ENCODE results near the gene CDC7.

DNA sequence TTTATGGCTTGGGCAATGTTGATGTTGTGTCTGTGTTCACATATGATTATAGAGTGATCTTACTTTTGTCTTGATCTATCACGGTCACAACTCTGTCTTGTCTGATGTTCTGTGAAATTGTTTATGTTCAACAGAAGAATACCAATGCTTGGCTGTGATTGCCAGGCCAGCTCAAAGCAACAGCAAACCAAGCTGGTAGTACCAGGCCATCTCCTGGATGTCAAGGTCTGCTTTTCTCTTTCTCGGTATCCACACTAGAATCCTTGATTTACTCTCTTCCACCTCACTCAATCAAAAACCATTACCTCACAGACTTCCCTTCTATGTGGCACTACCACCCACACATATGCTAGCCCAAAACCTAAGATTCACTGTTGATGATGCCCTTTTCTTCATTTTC is 1.3 kb upstream of the CDC7 start:
- TF ChIP-seq POLR2A (IDR thresholded peaks at IDR 0.05; ENCODE audit: insufficient read depth in 1 of 2, low read depth in 2 of 2, low read length in 2 of 2) (no peak), JUN (CRISPR knock-in tag; IDR thresholded peaks at IDR 0.05) (no peak), CEBPG (CRISPR knock-in tag; IDR thresholded peaks at IDR 0.05) (no peak), EHMT2 (IDR thresholded peaks at IDR 0.05; ENCODE audit: borderline replicate concordance, low read depth, low read length) (no peak), AGO1 (IDR thresholded peaks at IDR 0.05; ENCODE audit: low read depth, low read length, poor library complexity, severe bottlenecking) (no peak), CC2D1A (CRISPR knock-in tag; IDR thresholded peaks at IDR 0.05) (no peak), ZNF589 (CRISPR knock-in tag; conservative IDR thresholded peaks at IDR 0.05) (no peak), MEIS1 (CRISPR knock-in tag; IDR thresholded peaks at IDR 0.05; ENCODE audit: borderline replicate concordance) (no peak), ATF7 (IDR thresholded peaks at IDR 0.05) (no peak), ATF7 (CRISPR knock-in tag; IDR thresholded peaks at IDR 0.05) (no peak), SETDB1 (CRISPR knock-in tag; IDR thresholded peaks at IDR 0.05; ENCODE audit: borderline replicate concordance) (no peak), ONECUT2 (CRISPR knock-in tag; IDR thresholded peaks at IDR 0.05) (no peak), MTA3 (CRISPR knock-in tag; IDR thresholded peaks at IDR 0.05) (no peak)
- TF ChIP-seq, protein P1, sequence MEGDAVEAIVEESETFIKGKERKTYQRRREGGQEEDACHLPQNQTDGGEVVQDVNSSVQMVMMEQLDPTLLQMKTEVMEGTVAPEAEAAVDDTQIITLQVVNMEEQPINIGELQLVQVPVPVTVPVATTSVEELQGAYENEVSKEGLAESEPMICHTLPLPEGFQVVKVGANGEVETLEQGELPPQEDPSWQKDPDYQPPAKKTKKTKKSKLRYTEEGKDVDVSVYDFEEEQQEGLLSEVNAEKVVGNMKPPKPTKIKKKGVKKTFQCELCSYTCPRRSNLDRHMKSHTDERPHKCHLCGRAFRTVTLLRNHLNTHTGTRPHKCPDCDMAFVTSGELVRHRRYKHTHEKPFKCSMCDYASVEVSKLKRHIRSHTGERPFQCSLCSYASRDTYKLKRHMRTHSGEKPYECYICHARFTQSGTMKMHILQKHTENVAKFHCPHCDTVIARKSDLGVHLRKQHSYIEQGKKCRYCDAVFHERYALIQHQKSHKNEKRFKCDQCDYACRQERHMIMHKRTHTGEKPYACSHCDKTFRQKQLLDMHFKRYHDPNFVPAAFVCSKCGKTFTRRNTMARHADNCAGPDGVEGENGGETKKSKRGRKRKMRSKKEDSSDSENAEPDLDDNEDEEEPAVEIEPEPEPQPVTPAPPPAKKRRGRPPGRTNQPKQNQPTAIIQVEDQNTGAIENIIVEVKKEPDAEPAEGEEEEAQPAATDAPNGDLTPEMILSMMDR (CRISPR knock-in tag; IDR thresholded peaks at IDR 0.05) = no peak
- TF ChIP-seq, protein P2, sequence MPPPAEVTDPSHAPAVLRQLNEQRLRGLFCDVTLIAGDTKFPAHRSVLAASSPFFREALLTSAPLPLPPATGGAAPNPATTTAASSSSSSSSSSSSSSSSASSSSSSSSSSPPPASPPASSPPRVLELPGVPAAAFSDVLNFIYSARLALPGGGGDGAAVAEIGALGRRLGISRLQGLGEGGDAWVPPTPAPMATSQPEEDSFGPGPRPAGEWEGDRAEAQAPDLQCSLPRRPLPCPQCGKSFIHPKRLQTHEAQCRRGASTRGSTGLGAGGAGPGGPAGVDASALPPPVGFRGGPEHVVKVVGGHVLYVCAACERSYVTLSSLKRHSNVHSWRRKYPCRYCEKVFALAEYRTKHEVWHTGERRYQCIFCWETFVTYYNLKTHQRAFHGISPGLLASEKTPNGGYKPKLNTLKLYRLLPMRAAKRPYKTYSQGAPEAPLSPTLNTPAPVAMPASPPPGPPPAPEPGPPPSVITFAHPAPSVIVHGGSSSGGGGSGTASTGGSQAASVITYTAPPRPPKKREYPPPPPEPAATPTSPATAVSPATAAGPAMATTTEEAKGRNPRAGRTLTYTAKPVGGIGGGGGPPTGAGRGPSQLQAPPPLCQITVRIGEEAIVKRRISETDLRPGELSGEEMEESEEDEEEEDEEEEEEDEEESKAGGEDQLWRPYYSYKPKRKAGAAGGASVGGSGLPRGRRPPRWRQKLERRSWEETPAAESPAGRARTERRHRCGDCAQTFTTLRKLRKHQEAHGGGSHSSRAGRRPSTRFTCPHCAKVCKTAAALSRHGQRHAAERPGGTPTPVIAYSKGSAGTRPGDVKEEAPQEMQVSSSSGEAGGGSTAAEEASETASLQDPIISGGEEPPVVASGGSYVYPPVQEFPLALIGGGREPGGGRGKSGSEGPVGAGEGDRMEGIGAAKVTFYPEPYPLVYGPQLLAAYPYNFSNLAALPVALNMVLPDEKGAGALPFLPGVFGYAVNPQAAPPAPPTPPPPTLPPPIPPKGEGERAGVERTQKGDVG (CRISPR knock-in tag; IDR thresholded peaks at IDR 0.05; ENCODE audit: borderline replicate concordance) = no peak

All from HepG2 (cell line).